Measurements from ENCODE around the gene DAZAP1. TPM values are rescaled to one million over a fixed set of nuclear protein-coding genes. Genes with fewer than 3 reads are reported as not detected.

DAZAP1 gene
- total RNA-seq, 1 donor from 2014 or later = 27.1 TPM

GRCh38 chr19:1455336-1456120, 48.1 kb downstream of the DAZAP1 start:
- Histone ChIP-seq H3K36me3 (ENCODE audit: control insufficient read depth in 3 of 3, insufficient read depth in 3 of 3, low read length in 3 of 3) (peaks cover 0 to 2% (median 0%) of the 10 kb centered on the region in 3 donors), H3K4me3 (ENCODE audit: low read length in 3 of 3) (no peak overlapping the region), H3K9ac (ENCODE audit: low read depth in 1 of 3, low read length in 3 of 3) (no peak overlapping the region), H3K9me3 (ENCODE audit: control insufficient read depth in 3 of 3, low read length in 3 of 3) (no peaks in the 10 kb centered on the region), H3K4me1 (ENCODE audit: control insufficient read depth in 3 of 3, insufficient read depth in 3 of 3, low read length in 3 of 3) (peaks cover 0 to 25% (median 16%) of the 10 kb centered on the region in 3 donors), H3K27me3 (ENCODE audit: control insufficient read depth in 3 of 3, insufficient read depth in 3 of 3, low read length in 3 of 3) (peaks cover 69 to 85% (median 74%) of the 10 kb centered on the region in 3 donors), H3K27ac (ENCODE audit: low read depth, low read length) (no peak overlapping the region)

GRCh38 chr19:1456121-1456900, 48.9 kb downstream of the DAZAP1 start:
- peaks cover 0 to 25% (median 16%) of the 10 kb centered on the region in 3 donors for H3K4me1 ChIP-seq (ENCODE audit: control insufficient read depth in 3 of 3, insufficient read depth in 3 of 3, low read length in 3 of 3)
- H3K27me3 ChIP-seq (ENCODE audit: control insufficient read depth in 3 of 3, insufficient read depth in 3 of 3, low read length in 3 of 3) = peaks cover 61 to 82% (median 66%) of the 10 kb centered on the region in 3 donors

GRCh38 chr19:1457031-1457739, 49.8 kb downstream of the DAZAP1 start:
- H3K36me3 ChIP-seq (ENCODE audit: control insufficient read depth in 3 of 3, insufficient read depth in 3 of 3, low read length in 3 of 3) = peaks cover 0 to 7% (median 0%) of the 10 kb centered on the region in 3 donors
- H3K4me1 ChIP-seq (ENCODE audit: control insufficient read depth in 3 of 3, insufficient read depth in 3 of 3, low read length in 3 of 3) = peaks cover 0 to 25% (median 16%) of the 10 kb centered on the region in 3 donors
- no peak overlapping the region for H3K27ac ChIP-seq (ENCODE audit: low read depth, low read length)
- peaks cover 54 to 73% (median 58%) of the 10 kb centered on the region in 3 donors for H3K27me3 ChIP-seq (ENCODE audit: control insufficient read depth in 3 of 3, insufficient read depth in 3 of 3, low read length in 3 of 3)
- H3K9me3 ChIP-seq (ENCODE audit: control insufficient read depth in 3 of 3, low read length in 3 of 3) = no peaks in the 10 kb centered on the region
- H3K9ac ChIP-seq (ENCODE audit: low read depth in 1 of 3, low read length in 3 of 3) = no peak overlapping the region
- H3K4me3 ChIP-seq (ENCODE audit: low read length in 3 of 3) = no peak overlapping the region

More at GRCh38 chr19:1456121-1456900, 48.9 kb downstream of the DAZAP1 start:
- Histone ChIP-seq H3K9me3 (ENCODE audit: control insufficient read depth in 3 of 3, low read length in 3 of 3) (no peaks in the 10 kb centered on the region), H3K27ac (ENCODE audit: low read depth, low read length) (no peak overlapping the region), H3K36me3 (ENCODE audit: control insufficient read depth in 3 of 3, insufficient read depth in 3 of 3, low read length in 3 of 3) (peaks cover 0 to 7% (median 0%) of the 10 kb centered on the region in 3 donors), H3K9ac (ENCODE audit: low read depth in 1 of 3, low read length in 3 of 3) (no peak overlapping the region), H3K4me3 (ENCODE audit: low read length in 3 of 3) (no peak overlapping the region)

GRCh38 chr19:1457892-1458291, 50.5 kb downstream of the DAZAP1 start:
- Histone ChIP-seq H3K9ac (ENCODE audit: low read depth in 1 of 3, low read length in 3 of 3) (no peak overlapping the region), H3K27me3 (ENCODE audit: control insufficient read depth in 3 of 3, insufficient read depth in 3 of 3, low read length in 3 of 3) (peaks cover 46 to 66% (median 51%) of the 10 kb centered on the region in 3 donors), H3K9me3 (ENCODE audit: control insufficient read depth in 3 of 3, low read length in 3 of 3) (no peaks in the 10 kb centered on the region), H3K4me3 (ENCODE audit: low read length in 3 of 3) (no peak overlapping the region), H3K27ac (ENCODE audit: low read depth, low read length) (no peak overlapping the region), H3K36me3 (ENCODE audit: control insufficient read depth in 3 of 3, insufficient read depth in 3 of 3, low read length in 3 of 3) (peaks cover 0 to 7% (median 0%) of the 10 kb centered on the region in 3 donors), H3K4me1 (ENCODE audit: control insufficient read depth in 3 of 3, insufficient read depth in 3 of 3, low read length in 3 of 3) (peaks cover 0 to 21% (median 11%) of the 10 kb centered on the region in 3 donors)

GRCh38 chr19:1459479-1459878, 52.1 kb downstream of the DAZAP1 start:
- Histone ChIP-seq H3K4me1 (ENCODE audit: control insufficient read depth in 3 of 3, insufficient read depth in 3 of 3, low read length in 3 of 3) (peaks cover 0 to 11% (median 3%) of the 10 kb centered on the region in 3 donors), H3K9me3 (ENCODE audit: control insufficient read depth in 3 of 3, low read length in 3 of 3) (no peaks in the 10 kb centered on the region), H3K36me3 (ENCODE audit: control insufficient read depth in 3 of 3, insufficient read depth in 3 of 3, low read length in 3 of 3) (peaks cover 0 to 7% (median 0%) of the 10 kb centered on the region in 3 donors), H3K9ac (ENCODE audit: low read depth in 1 of 3, low read length in 3 of 3) (no peak overlapping the region), H3K27ac (ENCODE audit: low read depth, low read length) (no peak overlapping the region), H3K27me3 (ENCODE audit: control insufficient read depth in 3 of 3, insufficient read depth in 3 of 3, low read length in 3 of 3) (peaks cover 31 to 58% (median 39%) of the 10 kb centered on the region in 3 donors), H3K4me3 (ENCODE audit: low read length in 3 of 3) (no peak overlapping the region)

GRCh38 chr19:1460033-1460995, 52.9 kb downstream of the DAZAP1 start:
- H3K36me3 ChIP-seq (ENCODE audit: control insufficient read depth in 3 of 3, insufficient read depth in 3 of 3, low read length in 3 of 3) = peaks cover 0 to 7% (median 0%) of the 10 kb centered on the region in 3 donors
- no peak overlapping the region for H3K27ac ChIP-seq (ENCODE audit: low read depth, low read length)
- no peak overlapping the region for H3K9ac ChIP-seq (ENCODE audit: low read depth in 1 of 3, low read length in 3 of 3)
- peaks cover 0 to 12% (median under 1%) of the 10 kb centered on the region in 3 donors for H3K4me1 ChIP-seq (ENCODE audit: control insufficient read depth in 3 of 3, insufficient read depth in 3 of 3, low read length in 3 of 3)
- H3K4me3 ChIP-seq (ENCODE audit: low read length in 3 of 3) = no peak overlapping the region
- H3K9me3 ChIP-seq (ENCODE audit: control insufficient read depth in 3 of 3, low read length in 3 of 3) = no peaks in the 10 kb centered on the region
- peaks cover 30 to 59% (median 39%) of the 10 kb centered on the region in 3 donors for H3K27me3 ChIP-seq (ENCODE audit: control insufficient read depth in 3 of 3, insufficient read depth in 3 of 3, low read length in 3 of 3)

- Histone ChIP-seq H3K27me3 (ENCODE audit: control insufficient read depth in 3 of 3, insufficient read depth in 3 of 3, low read length in 3 of 3) (peaks cover 26 to 59% (median 39%) of the 10 kb centered on the region in 3 donors), H3K27ac (ENCODE audit: low read depth, low read length) (no peak overlapping the region), H3K36me3 (ENCODE audit: control insufficient read depth in 3 of 3, insufficient read depth in 3 of 3, low read length in 3 of 3) (peaks cover 0 to 7% (median 0%) of the 10 kb centered on the region in 3 donors), H3K9ac (ENCODE audit: low read depth in 1 of 3, low read length in 3 of 3) (no peak overlapping the region), H3K4me1 (ENCODE audit: control insufficient read depth in 3 of 3, insufficient read depth in 3 of 3, low read length in 3 of 3) (peaks cover 4 to 16% (median 6%) of the 10 kb centered on the region in 3 donors), H3K4me3 (ENCODE audit: low read length in 3 of 3) (no peak overlapping the region), H3K9me3 (ENCODE audit: control insufficient read depth in 3 of 3, low read length in 3 of 3) (no peaks in the 10 kb centered on the region)
Observed at GRCh38 chr19:1461862-1462261, 54.5 kb downstream of the DAZAP1 start.

GRCh38 chr19:1465191-1466016, 58.0 kb downstream of the DAZAP1 start:
- H3K9ac ChIP-seq (ENCODE audit: low read depth in 1 of 3, low read length in 3 of 3) = peak overlapping the region in 1 of 3 donors; percentile 25
- H3K4me1 ChIP-seq (ENCODE audit: control insufficient read depth in 3 of 3, insufficient read depth in 3 of 3, low read length in 3 of 3) = peaks cover 18 to 35% (median 28%) of the 10 kb centered on the region in 3 donors
- H3K36me3 ChIP-seq (ENCODE audit: control insufficient read depth in 3 of 3, insufficient read depth in 3 of 3, low read length in 3 of 3) = peaks cover 0 to 5% (median 0%) of the 10 kb centered on the region in 3 donors
- H3K27me3 ChIP-seq (ENCODE audit: control insufficient read depth in 3 of 3, insufficient read depth in 3 of 3, low read length in 3 of 3) = peaks cover 39 to 63% (median 54%) of the 10 kb centered on the region in 3 donors
- no peak overlapping the region for H3K27ac ChIP-seq (ENCODE audit: low read depth, low read length)
- H3K4me3 ChIP-seq (ENCODE audit: low read length in 3 of 3) = peak overlapping the region in 1 of 3 donors; percentile 35
- no peaks in the 10 kb centered on the region for H3K9me3 ChIP-seq (ENCODE audit: control insufficient read depth in 3 of 3, low read length in 3 of 3)

Data from skeletal muscle tissue (tissue), 4 donors.